Measurements from ENCODE around the gene MGME1. TPM values are rescaled to one million over a fixed set of nuclear protein-coding genes. Genes with fewer than 3 reads are reported as not detected.

Gene MGME1
- total and polyA plus RNA-seq, 9 of the 15 experiments (the other 6 are each of a cell fraction or from before 2014, with no cell fraction given) = 13.4 to 45.1 (median 30.6) TPM

- TF ChIP-seq, protein P1, sequence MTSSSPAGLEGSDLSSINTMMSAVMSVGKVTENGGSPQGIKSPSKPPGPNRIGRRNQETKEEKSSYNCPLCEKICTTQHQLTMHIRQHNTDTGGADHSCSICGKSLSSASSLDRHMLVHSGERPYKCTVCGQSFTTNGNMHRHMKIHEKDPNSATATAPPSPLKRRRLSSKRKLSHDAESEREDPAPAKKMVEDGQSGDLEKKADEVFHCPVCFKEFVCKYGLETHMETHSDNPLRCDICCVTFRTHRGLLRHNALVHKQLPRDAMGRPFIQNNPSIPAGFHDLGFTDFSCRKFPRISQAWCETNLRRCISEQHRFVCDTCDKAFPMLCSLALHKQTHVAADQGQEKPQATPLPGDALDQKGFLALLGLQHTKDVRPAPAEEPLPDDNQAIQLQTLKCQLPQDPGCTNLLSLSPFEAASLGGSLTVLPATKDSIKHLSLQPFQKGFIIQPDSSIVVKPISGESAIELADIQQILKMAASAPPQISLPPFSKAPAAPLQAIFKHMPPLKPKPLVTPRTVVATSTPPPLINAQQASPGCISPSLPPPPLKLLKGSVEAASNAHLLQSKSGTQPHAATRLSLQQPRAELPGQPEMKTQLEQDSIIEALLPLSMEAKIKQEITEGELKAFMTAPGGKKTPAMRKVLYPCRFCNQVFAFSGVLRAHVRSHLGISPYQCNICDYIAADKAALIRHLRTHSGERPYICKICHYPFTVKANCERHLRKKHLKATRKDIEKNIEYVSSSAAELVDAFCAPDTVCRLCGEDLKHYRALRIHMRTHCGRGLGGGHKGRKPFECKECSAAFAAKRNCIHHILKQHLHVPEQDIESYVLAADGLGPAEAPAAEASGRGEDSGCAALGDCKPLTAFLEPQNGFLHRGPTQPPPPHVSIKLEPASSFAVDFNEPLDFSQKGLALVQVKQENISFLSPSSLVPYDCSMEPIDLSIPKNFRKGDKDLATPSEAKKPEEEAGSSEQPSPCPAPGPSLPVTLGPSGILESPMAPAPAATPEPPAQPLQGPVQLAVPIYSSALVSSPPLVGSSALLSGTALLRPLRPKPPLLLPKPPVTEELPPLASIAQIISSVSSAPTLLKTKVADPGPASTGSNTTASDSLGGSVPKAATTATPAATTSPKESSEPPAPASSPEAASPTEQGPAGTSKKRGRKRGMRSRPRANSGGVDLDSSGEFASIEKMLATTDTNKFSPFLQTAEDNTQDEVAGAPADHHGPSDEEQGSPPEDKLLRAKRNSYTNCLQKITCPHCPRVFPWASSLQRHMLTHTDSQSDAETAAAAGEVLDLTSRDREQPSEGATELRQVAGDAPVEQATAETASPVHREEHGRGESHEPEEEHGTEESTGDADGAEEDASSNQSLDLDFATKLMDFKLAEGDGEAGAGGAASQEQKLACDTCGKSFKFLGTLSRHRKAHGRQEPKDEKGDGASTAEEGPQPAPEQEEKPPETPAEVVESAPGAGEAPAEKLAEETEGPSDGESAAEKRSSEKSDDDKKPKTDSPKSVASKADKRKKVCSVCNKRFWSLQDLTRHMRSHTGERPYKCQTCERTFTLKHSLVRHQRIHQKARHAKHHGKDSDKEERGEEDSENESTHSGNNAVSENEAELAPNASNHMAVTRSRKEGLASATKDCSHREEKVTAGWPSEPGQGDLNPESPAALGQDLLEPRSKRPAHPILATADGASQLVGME (CRISPR knock-in tag; IDR thresholded peaks at IDR 0.05) = no peak
- TF ChIP-seq MAFK (IDR thresholded peaks at IDR 0.05; ENCODE audit: low read length) (peak; percentile 97), NR4A1 (CRISPR knock-in tag; IDR thresholded peaks at IDR 0.05) (no peak), NR4A1 (tag; IDR thresholded peaks at IDR 0.05) (no peak), TEAD1 (CRISPR knock-in tag; IDR thresholded peaks at IDR 0.05) (no peak), RBM39 (optimal IDR thresholded peaks at IDR 0.05; ENCODE audit: low read depth, low read length) (no peak), ZNF785 (CRISPR knock-in tag; IDR thresholded peaks at IDR 0.05) (no peak), PHB (CRISPR knock-in tag; IDR thresholded peaks at IDR 0.05) (no peak), BCL6 (CRISPR knock-in tag; IDR thresholded peaks at IDR 0.05) (no peak), EHMT2 (IDR thresholded peaks at IDR 0.05) (no peak), RNF219 (CRISPR knock-in tag; IDR thresholded peaks at IDR 0.05) (no peak), ZNF655 (CRISPR knock-in tag; IDR thresholded peaks at IDR 0.05) (no peak), MAFG (tag; conservative IDR thresholded peaks at IDR 0.05) (peak; percentile 95), HEY1 (CRISPR knock-in tag; IDR thresholded peaks at IDR 0.05; ENCODE audit: borderline replicate concordance) (no peak), RFX7 (CRISPR knock-in tag; IDR thresholded peaks at IDR 0.05) (no peak), ZNF263 (CRISPR knock-in tag; IDR thresholded peaks at IDR 0.05; ENCODE audit: borderline replicate concordance) (no peak)
Observed at GRCh38 chr20:17964632-17965031, 4.2 kb upstream of the MGME1 start (continued).
